Hepatic stellate cell (primary cell): ENCODE data around the gene PGS1.

Experiments
- DNase-seq: peaks from one replicate; pipeline ENCODE4 v3.0.0; 2011; ENCODE audit warnings: low spot score

Gene PGS1

DNA sequence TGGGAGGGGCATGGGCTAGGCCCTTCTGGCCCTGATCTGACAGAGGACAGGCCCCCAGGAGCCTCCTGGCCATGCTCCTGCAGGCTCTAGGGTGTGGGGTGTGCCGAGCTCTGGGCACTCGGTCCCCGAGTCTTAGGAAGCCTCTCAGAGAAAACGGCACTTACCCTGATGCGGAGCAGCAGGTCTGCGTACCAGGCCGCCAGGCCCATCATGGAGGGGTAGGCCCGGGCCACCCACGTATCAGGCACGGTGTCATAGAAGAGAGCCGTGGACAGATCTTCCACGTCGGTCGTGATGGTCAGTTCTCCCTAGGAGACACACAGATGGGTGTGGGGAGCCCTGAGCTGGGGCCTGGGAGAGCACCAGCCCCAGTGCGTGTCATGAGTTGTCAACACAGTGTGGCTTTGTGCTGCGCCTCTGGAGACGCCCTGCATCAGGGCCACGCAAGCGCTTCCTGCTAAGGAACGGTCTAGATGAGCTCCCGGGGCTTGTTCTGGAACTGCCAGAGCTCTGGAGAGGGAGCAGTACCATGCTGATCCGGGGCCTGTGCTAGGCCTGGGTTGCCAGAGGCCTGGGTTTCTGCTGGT is 47.9 kb downstream of the PGS1 start:
- DNase-seq = no peak

DNA sequence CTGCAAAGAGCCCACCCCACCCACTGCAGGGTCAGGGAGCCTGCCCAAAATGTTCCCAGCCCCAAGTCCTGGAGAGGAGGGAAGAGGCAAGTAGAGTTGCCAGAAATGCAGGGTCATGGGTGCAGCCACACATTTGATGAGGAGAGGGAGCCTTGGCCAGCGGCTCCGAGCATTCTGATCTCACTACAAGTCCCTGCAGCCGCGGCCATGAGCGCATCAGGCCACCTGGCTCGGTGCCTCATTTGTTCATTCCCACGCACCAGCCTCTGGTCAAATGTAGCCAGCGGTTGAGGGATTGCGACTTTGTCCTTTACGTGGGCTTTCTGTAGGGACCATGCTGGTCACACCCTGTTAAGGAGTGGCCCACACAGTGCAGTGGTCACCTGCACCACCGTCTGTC is 48.7 kb downstream of the PGS1 start:
- no peak for DNase-seq

DNA sequence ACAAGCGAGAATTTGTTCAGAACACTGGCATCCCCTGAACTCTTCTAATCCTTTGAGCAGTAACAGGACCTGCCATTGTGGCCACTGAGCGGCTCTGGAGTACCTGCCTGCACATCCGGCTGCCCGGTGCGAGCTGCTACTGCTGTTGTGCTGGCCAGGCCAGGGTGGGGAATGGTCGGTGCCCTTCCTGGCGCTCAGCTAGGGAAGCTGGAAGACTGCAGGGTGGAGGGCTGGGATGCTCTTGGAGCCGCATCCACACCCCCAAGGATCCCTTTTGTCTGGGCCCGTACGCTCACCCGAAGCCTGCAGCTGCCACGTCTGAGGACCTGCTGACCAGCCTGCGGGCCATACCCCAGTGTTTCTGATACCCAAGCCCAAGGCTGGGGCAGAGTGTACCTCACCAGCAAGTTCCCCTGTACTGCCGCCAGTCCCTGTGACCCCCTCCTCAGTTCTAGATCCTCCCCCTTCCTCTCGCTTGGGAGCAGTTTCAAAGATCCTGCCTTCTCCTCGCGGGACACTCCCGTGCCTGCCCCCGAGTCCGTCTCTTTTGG is 49.7 kb downstream of the PGS1 start:
- DNase-seq = no peak

DNA sequence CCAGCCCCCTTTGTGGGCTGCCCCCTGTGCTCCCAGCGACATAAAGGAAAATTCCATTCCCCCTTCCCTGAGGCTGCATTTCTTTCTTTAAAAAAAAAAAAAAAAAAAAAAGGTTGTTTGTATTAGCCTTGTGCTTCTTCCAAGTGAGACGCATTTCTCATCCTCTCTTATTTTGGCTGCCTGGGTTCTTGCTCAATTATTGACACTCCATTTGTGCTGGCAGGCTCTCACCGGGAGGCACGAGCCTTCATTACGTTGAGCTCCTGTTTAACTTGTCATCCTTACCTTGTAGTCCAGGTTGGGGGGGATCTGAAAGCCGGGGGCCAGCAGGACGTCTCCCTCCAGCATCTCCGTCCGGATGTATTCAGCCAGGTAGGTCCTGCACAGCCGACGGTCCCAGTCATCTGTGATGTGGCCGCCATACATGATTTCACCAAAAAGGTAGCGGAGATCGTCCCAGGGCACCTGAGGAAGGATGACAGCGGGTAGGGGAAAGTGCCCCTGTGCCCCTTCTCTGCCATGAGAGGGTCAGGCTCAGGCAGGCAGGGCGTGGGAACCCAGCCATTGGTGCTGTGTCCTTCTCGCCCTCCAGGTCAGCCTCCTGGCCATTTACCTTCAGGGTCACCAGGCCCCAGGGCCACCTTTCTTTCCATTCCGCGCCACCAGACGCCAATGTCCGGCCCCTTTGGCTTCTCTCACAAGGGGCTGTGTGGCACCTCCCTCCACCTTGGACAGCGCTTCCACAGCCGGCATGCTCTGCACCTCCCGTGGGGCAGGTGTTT is 50.6 kb downstream of the PGS1 start:
- no peak for DNase-seq

DNA sequence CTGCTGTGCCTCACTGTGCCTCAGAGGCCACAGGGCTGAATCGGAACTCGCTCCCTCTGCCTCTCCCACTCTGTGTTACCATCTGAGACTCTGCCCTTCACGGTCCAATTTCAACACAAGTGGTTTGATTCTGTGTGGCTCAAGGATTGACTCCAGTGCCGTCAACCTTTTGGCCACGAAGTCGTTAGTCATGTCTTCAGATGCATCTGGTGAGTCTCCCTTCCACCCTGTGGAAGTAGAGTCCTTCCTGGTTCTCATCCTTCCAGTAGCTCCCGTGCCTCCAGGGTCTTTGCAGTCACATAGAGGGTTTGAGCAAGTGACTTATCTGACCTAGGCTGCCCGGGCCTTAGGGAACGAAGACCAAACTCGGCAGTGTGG is 51.2 kb downstream of the PGS1 start:
- DNase-seq = no peak

DNA sequence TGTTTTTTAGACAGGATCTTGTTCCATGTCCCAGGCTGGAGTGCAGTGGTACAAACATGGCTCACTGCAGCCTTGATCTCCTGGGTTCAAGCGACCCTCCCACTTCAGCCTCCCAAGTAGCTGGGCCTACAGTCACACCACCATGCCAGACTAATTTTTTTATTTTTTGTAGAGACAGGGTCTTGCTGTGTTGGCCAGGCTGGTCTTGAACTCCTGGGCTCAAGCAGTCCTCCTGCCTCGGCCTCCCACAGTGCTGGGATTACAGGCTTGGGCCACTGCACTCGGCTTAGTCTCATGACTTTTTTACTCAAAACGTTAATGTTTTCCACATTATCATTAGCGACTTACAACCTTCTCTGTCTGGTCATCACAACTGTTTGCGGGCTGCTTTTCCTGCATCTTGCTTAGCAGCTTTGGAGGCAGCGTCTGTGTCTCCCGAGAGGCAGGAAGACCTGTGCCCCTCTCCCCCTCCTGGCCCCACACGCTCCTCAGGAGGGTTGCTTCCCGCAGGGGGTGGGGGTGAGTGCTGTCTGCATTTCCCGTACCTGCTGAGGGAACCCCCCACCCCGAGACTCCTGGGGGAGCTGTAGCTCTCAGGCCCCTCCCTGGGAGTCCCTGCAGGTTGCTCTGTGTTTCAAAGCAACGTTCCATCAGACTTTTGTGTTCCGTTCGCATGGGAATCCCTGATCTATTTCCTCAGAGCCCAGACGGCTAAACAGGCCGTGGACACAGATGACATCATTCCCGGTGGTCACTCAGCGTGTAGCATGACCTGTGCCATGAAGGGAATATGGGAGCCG is 52.6 kb downstream of the PGS1 start:
- no peak for DNase-seq

DNA sequence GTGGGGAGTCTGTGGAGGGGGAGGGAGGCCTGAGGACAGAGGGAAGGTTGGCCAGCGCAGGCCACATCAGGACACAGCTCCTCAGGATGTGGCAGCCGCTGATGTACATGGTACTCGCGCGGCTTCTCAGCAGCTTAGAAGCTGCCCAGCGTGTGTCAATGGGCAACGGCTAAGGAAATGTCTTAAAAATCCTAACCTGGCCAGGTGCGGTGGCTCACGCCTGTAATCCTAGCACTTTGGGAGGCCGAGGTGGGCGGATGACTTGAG is 53.2 kb downstream of the PGS1 start:
- DNase-seq = no peak

DNA sequence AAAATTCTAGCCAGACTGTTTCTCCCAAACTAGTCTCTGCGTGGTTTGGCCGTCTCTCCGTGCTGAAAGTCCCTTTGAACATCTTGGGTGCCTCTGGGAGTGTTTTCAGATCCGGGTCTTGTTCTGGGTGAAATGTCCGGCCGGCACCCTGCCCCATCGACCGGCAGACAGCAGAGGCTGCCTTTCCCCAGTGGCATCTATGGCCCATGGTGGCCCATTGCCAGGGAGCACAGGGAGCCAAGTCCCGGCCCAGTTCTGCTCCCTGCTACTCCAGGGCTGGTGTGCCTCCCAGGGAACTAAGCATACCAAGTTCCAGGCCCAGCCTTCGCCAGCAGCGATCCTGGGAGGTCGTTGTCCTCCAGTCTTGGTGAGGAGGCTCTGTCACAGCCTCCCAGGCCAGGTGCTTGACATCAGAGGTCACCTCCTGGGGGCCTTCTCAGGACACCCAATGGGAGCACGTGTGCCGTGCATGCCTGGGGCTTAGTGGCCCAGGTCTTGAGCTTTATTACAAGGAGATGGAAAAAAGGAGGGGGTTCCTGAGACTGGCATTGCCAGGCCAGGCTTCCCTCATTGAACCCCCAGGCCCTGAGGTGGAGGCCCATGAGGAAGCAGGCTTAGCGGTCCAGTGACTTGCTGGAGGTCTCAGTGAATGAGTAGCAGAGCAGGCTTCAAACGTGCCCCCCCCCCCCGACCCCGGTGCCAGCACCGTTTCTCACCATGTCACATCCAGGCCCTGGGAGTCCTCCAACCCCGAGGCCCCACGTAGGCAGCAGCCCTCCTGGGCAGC is 54.0 kb downstream of the PGS1 start:
- no peak for DNase-seq

DNA sequence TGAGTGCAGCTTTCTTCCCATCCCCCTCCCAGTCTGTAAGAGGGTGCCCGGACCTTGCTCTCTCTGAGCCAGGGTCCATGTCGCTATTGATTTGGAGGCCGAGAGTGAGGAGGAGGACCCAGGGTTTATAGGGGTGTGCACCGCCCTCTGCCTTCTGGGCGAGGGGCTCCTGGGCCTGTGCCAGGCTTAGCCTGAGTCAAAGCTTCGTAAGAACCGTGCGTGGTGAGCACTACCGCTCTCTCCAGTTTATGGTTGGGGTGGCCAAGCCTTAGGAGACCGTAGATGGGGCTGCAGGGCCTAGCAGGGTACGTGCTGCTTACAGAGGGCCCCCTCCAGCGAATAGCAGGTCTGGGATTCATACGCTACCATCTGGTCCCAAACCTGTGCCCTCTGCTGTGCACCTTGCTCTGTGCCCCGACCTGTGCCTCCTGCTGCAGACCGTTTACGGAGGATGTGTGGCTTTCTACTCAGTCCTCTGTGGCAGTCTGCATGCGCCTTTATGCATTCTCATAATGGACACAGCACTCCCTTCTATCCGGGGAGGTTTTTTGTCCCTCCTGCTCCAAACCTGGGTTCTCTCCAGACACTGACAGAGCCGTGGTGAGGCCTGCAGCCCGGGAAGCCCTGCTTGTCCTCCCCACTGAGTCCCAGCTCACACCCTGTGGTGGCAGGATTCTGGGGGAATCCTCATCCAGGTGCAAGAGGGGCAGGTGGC is 54.7 kb downstream of the PGS1 start:
- no peak for DNase-seq

DNA sequence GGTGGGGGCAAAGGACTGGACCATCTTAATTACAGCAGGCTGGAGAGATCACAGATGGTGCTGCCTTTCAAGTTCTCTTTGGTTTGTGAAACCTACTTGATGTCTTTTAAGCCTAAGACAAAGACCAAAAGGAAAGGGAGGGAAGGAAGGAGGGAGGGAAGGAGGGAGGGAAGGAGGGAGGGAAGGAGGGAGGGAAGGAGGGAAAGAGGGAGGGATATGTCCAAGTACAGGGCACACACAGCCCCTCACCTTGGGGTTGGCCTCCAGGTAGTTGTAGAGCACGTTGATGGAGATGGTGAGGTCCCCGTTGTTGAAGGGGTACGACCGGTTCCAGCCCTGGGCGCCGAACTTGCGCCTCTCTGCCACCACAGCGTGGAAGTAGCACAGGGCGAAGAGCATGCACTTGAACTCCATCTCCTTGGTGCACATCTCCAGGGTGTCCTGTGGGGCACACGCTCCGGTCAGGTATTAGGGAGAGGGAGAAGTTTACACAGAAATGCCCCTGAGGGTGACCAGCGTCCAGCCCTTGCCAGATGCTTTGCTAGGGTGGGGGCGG is 55.4 kb downstream of the PGS1 start:
- DNase-seq = no peak

DNA sequence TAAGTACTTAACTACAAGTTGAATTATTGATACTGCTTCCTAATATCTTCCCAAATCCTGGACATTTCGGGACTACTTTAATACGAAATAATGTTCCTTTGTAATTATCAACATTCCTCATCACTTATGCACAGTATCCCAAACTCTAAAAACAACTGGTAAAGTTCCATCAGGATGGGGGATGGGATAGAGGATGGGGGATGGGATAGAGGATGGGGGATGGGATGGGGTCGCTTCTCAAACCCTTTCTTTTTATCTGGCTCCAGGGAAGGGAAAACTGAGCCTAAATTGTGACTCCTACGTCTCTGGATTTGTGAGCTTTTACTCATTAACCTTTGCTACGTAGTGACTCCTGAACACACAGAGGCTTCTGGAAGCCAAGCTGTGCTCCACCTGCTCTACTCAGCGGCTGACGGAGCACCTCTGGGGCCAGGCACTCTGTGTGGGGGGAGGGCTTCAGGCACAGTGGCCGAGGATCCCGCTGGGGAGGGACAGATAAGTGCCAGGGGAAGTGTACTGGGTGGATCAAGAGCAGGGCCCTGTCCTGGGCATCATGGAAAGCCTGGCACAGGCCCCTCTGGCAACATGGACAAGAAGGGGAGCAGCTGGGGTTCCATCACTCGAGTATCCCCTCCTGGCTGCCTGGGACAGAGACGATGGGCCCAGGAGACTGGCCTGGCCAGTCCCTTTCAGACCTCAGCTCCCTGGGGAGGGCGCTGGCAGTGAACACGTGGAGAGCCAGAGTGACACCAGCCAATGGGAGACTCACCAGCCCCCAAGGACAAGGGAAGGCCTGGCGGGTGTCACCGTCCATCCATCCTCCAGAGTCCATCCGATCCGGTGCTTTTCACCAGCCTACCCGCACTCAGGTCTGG is 56.2 kb downstream of the PGS1 start:
- DNase-seq = no peak

DNA sequence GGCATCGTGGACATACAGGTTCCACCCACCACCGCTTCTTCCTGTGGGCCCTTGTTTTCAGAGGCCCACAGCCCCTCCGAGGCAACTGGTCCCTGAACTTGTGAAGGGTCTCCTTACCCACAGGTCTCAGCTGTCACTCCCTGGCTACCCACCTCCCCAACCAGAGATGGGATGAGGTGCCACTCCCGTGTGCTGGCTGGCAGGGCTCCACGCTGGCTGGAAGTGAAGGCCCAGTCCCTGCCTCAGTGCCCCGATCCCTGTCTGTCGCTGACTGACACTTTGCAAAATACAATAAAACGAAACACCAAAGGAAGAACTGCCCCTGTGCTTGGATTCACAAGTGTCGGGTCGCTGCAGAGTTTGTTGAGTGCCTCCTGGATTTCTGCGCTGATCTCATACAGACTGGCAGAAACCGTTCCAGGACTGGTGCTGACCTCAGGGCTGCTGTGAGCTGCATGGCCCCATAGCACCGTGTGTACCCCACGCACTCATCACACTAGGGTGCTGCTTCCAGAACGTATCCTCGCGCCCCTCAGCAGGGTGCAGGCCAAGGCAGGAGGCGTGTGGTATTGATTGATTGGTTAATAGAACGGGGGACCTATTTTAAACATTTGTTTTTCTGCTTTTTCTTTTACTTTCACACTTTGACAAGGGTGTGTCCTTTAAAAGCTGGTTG is 57.0 kb downstream of the PGS1 start:
- DNase-seq = no peak

DNA sequence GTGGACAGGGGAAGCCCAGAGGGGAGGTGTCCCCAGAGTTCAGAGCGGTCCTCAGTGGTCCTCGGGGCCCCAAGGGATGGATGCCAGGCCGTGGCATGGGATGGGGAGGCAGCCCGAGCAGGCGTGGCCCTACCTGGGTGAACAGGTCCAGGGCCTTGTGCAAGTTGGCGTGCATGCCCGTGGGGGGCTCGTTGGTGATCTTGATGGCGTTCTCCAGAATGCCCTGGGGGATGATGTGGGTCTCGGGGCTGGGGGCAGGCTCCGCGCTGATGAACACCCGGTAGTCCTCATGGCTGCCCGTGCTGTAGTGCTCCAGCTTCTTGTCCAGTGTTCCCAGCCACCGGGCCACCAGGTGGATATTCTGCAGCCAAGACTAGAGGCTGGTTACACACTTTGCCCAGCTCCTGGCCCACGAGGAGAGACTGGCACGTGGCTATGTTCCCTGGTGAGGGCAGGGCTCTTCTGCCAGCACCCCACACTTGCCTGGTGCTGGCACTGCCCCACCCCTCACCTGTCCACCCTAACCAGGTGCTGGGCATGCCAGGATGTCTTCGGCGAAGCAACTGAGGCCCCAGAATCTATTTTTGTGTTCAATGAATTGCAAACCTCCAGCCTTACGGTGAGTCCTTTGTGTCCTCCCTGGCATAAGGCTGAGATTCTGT is 59.2 kb downstream of the PGS1 start:
- no peak for DNase-seq

DNA sequence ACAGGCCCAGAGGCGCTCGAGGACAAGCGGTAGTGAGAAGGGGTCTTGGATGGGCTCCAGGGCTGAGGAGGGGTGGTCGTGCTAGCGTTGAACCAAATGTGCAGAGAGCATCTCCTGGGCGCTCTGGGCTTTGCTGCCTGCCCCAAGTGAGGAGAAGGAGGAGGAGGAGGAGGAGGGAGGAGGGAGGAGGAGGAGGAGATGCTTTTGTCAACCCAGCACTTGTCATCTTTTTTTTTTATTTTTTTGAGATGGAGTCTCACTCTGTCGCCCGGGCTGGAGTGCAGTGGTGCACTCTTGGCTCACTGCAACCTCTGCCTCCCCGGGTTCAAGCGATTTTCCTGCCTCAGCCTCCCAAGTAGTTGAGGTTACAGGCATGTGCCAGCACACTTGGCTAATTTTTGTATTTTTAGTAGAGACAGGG is 59.8 kb downstream of the PGS1 start:
- DNase-seq = no peak

DNA sequence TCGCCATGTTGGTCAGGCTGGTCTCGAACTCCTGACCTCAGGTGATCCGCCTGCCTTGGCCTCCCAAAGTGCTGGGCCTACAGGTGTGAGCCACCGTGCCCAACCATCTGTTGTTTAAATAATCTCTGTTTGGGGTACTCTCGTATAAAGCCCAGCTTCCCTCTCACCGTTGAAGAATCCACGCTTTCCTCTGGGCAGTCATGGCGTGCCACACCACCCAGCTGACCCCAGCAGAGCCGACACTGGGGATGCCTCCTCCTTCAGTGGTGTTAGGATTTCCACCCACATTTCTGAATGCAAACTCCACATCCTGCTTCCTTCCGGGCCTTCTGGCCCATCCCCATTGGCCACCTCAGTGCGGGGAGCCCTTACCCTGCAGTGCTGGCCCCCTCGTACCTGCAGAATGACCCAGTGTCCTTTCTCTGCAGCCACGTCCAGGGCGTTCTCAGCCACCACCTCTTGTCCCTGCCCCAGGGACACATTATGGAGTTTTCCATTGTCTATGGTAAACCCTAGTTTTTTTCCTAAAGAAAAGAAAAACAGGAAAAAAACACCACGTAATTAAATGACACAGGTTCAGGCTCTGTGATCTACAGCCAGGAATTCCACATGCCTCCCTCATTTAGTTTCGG is 60.4 kb downstream of the PGS1 start:
- no peak for DNase-seq

DNA sequence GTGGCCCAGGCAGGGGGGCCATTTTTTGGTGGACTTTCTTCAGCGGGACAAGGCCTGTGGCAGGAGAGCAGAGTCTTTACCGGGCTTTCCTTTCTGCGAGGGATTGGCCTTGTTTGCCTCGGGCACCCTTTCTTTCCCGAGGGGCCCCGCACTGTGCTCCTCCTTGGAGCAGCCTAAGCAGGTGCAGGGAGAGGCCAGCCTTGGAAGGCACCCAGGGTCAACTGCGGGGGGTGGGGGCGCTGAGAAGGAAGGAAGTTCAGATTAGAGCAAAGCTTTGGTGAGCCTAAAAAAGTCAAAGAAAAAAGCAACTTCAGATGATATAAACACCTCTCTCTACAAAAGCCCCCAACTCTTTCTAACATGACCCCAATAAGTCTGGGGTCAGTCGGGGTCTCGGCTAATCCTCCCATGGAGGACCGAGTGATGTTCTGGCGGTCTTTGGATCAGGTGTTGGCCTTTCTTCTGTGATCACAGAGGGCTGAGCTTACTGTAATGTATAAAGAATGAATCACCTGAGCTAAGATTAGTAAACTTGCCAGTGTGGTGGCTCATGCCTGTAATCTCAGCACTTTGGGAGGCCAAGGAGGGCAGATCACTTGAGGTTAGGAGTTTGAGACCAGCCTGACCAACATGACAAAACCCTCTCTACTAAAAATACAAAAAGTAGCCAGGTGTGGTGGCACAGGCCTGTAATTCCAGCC is 63.0 kb downstream of the PGS1 start:
- DNase-seq = no peak

DNA sequence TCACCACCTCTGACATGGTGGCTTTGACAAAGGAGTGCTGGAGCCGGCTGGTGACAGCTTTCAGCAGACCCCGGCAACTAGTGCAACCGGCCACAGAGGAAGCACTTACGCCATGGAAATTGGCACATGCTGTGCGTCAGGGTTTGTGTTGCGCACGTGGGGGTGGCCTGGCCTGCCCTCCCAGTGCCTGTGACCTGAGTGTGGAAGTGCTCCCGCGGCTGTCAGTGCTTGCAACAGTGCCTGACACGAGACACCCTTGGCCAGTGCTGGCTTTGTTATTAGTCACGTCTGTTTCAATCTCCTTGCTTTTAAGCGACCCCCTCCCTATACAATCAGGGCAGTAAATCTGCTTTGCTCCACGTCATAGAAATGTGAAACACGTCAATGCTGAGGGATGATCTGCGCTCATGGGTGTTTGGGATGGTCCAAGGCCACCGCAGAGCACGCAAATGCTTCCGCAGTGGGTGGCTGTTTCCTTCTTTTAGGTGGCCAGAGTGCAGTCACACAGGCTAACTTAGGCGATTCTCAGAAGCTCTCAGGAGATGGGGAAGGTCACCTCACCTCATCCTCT is 64.3 kb downstream of the PGS1 start:
- DNase-seq = no peak

DNA sequence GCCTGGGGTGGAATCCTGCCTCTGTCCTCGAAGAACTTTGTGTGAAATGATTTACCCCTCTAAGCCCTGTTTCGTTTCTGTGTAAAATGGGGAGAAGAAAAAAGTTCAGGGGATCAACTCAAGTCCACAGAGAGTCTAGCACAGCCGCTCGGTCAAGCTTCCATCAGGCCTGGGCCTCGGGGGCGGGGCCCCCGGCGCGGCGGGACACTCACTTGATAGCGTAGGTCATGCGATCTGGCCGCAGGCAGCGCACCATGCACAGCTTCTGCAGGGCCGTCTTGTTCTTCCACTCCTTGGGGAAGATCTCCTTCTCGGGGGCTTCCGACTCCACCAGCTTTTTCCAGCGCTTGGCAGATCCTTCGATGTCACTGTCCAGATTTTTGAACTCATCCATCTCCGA is 65.9 kb downstream of the PGS1 start:
- DNase-seq = no peak
